G401 (cell line): ENCODE results near the gene QRICH1. TPM values are rescaled to one million over a fixed set of nuclear protein-coding genes. Genes with fewer than 3 reads are reported as not detected.
A peak's percentile ranks its signal among the peaks of the same experiment; 100 is the strongest.

ENCODE experiments used
- DNase-seq: peaks from one replicate; pipeline ENCODE4 v3.0.0-alpha.2; 2015; ENCODE audit warnings: low spot score
- in situ Hi-C: cut with HindIII; loops from 2 replicates; pipeline ENCODE4 v1.10.0; 2016; ENCODE audit warnings: low sequenced_read_pairs, mixed read lengths
- total RNA-seq: library from RNA; depleted of rRNA; stranded (reverse); fragments of >200 nt; shearing (Covaris generic); gene quantifications from 2 replicates; pipeline ENCODE4 v1.2.3, GENCODE V29; 2014

The QRICH1 gene
- total RNA-seq, 1 experiment from 2014 or later, result 168 TPM

- in situ Hi-C loops, result no loop called here
Measured at GRCh38 chr3:49007068-49007770, 86.7 kb downstream of the QRICH1 start, which contains the start of gene WDR6. Gene WDR6 (plus strand): TSS chr3:49007391. CDS start chr3:49007432, 41 bp downstream.

GRCh38 chr3:49006408-49007067 is 87.3 kb downstream of the QRICH1 start:
- in situ Hi-C loops, result no loop called here
- peak; percentile 46 for DNase-seq

More at GRCh38 chr3:49007068-49007770, 86.7 kb downstream of the QRICH1 start, which contains the start of gene WDR6:
- peak; percentile 98 for DNase-seq

GRCh38 chr3:49005998-49006397 is 87.9 kb downstream of the QRICH1 start:
- in situ Hi-C loops, result no loop called here
- no peak for DNase-seq

GRCh38 chr3:49005303-49005680 is 88.6 kb downstream of the QRICH1 start:
- in situ Hi-C loops, result no loop called here
- DNase-seq, result no peak

GRCh38 chr3:49004352-49005302 is 89.2 kb downstream of the QRICH1 start:
- no peak for DNase-seq
- in situ Hi-C loops, result no loop called here

GRCh38 chr3:49001155-49001554 is 92.7 kb downstream of the QRICH1 start:
- DNase-seq, result no peak
- in situ Hi-C loops, result no loop called here

- in situ Hi-C loops, result no loop called here
- DNase-seq, result no peak
Measured at GRCh38 chr3:48999085-48999858, 94.6 kb downstream of the QRICH1 start.

- in situ Hi-C loops, result no loop called here
Measured at GRCh38 chr3:48997714-48998637, 95.9 kb downstream of the QRICH1 start.

GRCh38 chr3:48997102-48997635 is 96.7 kb downstream of the QRICH1 start:
- no peak for DNase-seq
- in situ Hi-C loops, result no loop called here

More at GRCh38 chr3:48997714-48998637, 95.9 kb downstream of the QRICH1 start:
- peak; percentile 57 for DNase-seq

- in situ Hi-C loops, result no loop called here
- no peak for DNase-seq
Measured at GRCh38 chr3:48996640-48997039, 97.2 kb downstream of the QRICH1 start.

- DNase-seq, result no peak
- in situ Hi-C loops, result no loop called here
Measured at GRCh38 chr3:48993834-48994233, 100.0 kb downstream of the QRICH1 start.

GRCh38 chr3:48991851-48992545 is 101.9 kb downstream of the QRICH1 start:
- DNase-seq, result no peak
- in situ Hi-C loops, result no loop called here

- DNase-seq, result peak; percentile 72
- in situ Hi-C loops, result no loop called here
Measured at GRCh38 chr3:48990636-48991469, 103.0 kb downstream of the QRICH1 start.

GRCh38 chr3:48989796-48990635 is 103.9 kb downstream of the QRICH1 start, which contains the start of gene P4HTM:
Gene P4HTM (plus strand): TSS chr3:48990241. CDS start chr3:48990257, 16 bp downstream.
- peak; percentile 87 for DNase-seq
- in situ Hi-C loops, result no loop called here

GRCh38 chr3:48989126-48989795 is 104.6 kb downstream of the QRICH1 start:
- no peak for DNase-seq
- in situ Hi-C loops, result no loop called here
